AML-193 (cell line): ENCODE measurements around the gene BCL11B.
"Not testable (repeated sequence)": the region's sequence is repeated elsewhere in the genome, so short reads cannot be mapped to it uniquely, and the experiment has no call there.

Experiments used
- DNase-seq, 2 experiments: peaks; one replicate each; lab custom pipeline; 2025; lab: John Stamatoyannopoulos, UW

Gene BCL11B

DNA sequence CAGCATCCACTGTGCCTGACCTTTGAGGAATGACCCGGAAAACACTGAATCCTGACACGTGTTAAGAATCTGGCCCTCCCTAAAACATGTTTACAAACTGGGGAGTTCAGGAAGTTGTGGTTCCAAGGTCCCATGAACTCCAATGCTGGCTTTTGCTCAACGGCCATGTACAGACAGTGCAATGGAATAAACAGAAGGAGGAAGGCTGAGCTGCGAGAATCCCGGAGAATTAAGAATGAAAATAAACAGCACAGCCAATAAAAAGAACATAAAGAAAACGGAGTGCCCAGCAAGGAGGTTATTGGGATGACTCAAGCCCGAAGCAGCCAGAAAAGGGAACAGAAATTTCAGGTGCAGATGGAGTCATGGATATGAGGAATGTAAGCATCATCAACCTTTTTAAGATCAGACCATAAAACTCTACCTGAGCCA lies 32.3 kb downstream of the BCL11B start:
- DNase-seq: no peak

DNA sequence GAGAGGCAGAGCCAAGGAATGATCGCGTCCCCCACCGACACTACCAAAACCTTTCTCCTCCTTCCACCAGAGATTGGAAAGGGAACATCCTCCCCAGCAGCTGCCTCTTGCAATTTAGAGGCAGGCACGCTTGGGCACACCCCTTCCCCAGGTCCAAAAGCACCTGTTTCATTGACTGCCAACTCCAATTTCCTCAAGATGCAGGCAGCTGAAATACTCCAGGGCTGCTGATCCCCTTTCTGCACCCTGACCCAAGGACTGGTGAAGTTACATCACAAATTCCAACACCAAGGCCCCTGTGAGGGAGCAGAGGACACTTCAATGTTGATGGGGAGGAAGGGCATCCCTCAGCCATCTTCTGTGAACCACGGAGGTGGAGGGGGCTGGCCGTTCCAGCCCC lies 33.8 kb downstream of the BCL11B start:
- no peak for DNase-seq

DNA sequence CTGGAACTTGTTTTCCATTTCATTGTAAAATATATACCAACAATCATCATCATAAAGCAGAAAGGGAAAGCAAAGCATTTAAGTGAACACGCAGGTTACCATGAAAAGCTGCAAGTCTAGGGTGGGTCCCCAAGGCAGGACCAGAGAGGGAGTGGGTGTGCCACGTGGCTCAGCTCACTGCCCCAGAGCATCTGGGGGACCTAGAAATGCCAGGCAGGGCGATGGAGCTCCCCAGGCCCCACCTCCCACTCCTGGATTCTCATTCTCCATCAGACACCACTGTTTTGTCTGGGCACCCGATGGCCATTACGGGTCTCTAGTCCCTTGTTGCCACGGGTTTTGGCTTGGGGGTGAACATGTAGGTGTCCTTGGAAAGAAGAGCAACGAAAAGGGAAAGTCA lies 34.7 kb downstream of the BCL11B start:
- no peak for DNase-seq

DNA sequence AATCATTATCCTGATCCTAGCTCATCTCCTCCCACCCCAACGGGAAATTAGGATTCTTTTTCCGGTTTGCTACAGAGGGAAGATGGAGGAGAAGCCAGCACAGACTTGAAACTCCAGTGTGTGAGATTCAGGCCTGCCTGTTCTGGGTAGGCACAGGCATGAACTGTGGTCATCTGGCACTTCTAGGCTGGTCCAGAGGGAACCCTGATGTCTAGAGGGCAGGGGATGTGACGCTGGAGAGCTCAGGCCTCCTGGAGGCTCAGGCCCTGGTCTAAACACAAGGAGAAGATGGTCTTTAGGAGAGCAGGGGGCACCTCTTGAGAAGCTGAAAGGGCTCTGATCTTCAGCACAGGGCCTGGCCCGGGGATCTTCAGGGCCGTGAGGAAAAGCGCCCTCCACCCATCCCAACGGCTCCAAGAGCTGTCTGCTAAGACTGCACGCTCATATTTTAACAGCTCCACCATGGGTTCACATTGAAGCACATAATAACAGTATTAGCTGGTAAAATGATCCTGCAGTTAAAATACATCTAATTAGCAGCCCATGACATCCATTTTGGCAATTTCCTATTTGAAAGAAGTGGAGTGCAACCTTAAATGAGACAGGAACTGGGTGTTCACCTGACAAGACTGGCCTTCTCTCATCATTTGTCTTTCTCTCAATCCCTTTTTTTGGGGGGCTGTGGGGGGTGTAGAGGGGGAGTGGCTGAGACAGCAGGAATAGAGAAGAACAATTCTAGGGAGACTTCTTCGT lies 35.4 kb downstream of the BCL11B start:
- DNase-seq: no peak

DNA sequence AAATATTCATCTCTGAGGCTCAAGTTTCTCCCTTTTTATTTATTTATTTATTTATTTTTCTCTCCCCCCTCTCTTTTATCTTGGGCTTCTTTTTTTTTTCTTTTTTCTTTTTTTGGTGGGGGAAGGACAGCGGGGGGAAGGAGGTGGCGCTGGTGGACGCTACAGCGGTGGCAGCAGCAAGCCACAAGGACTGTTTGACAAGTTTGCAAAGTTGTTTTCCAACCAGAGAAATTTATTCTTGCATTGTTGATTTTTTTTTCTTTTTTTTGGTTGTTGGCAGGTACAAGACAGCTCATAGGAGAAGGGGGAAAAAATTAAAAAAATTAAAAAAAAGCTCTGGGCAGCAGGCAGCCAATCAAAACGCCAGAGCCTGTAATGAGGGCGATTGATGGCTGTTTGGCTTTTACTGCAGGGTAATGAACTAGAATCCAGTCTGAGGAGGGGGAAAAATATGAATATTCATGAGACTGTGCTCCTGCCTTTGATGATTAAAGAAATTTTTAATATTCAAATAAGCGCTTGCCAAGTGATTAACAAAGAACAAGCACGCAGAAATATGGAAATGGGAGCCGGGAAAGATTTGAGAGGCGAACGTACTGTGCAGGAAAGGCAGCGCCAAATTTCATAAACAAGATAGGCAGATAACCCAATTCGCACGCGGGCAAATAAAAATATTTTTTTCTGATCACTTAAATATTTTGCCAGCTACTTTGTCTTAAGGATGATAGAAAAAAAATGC lies 36.2 kb downstream of the BCL11B start:
- no peak for DNase-seq

DNA sequence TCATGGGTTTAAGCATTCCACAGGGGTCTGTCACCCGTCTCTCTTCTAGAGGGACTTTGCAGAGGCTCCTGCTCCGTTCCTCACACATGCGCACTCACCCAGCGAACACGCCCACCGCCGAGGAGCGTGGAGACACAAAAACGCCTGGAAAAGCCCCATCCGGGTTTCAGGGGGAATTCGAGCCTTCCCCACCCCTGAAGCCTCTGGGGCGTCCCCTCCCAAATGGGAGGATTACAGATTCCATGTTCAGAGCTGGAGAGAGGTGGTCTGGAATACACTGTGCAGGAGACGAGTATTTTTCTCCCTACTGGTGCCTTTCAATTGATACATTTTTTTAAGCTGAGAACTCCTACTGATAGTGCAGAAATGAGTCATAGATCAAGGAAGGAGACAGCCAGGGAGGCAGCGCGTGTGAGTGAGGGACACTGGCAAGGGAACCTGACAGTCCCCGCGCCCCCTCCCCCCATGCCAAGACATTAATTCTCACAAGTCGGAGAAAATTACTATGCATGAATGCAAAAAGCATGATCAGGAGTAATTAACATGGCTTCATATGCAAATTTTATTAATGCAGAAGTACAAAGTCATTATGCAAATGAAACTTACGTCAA lies 36.9 kb downstream of the BCL11B start:
- DNase-seq: no peak

DNA sequence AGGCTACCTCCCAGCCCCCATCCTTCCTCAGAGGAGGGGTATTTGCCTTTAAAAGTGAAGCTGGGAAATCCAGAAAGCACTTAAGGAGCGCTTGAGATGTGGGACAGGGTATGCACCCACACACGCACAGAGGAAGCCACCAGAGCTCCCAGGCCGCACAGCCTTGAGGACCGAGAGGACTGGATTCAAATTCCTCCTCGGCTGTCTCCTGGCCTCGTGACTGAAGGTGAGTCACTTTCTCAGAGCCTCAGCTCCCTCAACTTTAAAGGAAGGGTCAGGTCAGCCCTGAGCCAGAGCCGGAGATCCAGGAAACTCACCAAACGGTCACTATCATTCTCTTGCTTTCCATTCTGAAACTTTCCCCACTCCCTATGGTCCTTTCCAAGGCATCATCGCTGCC lies 37.6 kb downstream of the BCL11B start:
- no peak for DNase-seq

DNA sequence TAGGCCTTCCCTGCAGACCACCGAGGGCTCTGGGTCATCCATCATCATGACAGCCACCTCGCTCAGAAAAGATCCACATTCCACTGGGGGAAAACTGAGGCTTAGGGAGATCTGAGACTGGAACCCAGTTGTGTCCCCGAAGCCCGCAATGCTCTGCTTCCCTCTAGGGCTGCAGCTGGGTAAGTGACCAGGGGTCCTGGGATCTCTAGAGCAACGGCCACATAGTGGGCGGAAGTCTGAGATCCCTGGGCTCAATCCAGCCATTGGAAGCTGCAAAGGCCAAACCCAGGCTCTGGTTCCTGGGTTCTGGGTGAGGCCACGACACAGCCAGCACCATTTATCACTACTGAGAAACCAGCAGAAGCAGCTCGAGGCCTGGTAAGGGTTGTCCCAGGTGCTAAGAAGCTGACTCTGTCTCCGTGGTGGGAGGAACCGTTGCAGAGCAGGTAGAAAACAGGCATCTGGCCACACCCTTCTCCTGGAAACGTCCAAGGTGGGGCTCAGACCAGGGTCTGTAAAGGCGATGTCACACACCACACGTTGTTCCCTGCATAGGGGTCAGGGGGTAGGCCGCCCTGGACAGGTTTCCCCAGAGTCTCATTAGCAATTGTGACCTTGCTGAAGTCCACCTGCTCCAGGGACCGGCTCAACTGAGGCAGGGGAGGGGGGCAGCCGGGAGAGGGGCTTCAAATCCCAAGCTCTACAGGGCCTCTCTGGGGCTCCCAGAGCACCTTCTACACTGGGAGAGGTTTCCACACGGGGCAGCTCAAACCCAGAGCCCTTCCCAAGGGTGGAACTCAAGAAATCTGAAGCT lies 38.6 kb downstream of the BCL11B start:
- DNase-seq: no peak

DNA sequence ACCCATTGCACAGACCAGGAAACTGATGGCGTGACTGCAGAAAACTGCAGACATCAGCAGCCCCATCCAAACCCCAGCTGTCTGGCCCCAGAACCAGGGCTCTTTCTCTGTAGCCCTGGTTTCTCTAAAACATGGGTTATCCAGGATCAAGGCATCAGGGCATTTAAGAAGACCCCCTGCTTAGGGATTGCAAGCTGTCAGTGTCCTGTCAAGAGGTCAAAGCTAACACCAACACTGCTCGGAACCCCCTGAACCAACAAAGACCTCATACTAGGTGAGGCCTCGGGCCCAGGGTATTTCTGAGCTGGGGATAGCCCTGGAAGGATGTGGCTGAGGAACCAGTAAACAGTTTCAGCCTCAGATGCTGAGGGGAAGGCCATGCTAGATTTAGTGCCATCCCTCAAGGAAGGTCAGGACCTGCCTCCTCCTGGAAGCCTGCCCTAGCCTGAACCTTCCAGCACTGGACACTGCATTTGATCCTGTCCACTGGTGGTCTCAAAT lies 39.2 kb downstream of the BCL11B start:
- DNase-seq: no peak

DNA sequence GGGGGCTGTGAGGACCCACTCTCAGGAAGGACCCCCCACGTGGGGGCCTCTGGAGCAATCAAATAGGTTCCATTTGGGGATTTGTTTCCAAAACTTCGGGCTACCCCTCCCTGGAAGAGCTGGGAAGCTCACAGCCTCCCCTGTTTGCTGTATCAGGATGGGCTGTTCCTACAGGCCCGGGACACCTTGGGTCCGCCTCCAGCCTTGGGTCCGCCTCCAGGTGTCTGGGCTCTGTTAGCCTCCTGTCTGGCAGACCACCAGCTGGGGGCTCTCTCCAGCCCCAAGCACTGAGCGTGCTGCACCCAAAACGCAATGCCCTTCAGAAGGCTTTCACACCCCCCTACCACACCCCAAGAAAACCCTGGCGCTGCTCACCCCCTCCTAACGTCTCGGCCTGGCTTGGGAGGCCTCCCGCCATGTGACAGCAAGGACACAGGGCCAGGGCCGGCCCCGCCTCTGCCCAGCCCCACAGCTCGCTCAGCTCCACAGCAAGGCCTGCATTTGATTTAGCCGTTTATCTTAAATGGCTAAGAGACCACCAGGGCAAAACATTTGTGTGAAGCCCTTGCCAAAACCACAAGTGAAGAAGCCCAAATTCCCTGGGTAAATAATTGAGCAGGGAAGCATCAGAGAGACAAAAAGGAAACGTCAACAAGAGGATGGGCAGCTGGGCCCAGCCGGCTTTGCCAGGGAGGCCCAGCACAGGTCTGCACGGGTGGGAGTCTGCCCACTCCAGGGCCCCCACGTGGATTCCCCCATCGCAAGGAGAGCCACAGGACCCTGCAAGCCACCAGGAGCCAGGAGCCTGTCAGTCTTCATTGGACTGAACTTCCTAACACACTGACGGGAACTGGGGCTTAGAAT lies 39.9 kb downstream of the BCL11B start:
- no peak for DNase-seq

DNA sequence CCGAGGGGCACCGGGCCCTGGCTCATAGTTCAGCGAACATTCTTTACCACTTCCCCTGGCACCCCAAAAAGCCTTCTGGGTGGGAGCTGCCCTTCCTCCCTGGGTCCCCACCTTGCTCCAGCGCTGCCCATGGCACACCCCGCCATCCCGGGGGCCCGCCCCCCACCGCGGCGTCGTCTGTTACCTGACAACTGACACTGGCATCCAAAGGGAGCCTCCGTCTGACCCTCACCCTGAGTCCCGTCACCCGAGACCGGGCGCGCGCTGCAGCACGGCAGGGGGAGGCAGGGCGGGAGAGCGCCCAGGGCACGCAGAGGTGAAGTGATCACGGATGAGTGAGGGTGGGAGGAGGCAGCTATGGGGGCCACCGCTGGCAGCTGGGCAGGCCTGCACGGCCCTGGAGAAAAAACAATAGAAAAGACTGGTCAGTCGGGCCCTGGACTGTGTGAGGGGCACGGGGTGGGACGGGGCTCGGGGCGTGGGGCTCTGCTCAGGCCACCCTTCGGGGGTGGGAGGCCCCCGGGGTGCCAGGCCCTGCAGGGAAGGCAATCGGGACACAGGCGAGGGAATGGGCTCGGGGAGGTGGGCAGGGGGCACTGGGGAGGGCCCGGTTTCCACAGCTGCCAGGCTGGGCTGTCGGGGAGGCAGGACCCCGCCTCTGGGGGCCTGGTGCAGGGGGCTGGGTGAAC lies 40.7 kb downstream of the BCL11B start:
- DNase-seq: no peak

DNA sequence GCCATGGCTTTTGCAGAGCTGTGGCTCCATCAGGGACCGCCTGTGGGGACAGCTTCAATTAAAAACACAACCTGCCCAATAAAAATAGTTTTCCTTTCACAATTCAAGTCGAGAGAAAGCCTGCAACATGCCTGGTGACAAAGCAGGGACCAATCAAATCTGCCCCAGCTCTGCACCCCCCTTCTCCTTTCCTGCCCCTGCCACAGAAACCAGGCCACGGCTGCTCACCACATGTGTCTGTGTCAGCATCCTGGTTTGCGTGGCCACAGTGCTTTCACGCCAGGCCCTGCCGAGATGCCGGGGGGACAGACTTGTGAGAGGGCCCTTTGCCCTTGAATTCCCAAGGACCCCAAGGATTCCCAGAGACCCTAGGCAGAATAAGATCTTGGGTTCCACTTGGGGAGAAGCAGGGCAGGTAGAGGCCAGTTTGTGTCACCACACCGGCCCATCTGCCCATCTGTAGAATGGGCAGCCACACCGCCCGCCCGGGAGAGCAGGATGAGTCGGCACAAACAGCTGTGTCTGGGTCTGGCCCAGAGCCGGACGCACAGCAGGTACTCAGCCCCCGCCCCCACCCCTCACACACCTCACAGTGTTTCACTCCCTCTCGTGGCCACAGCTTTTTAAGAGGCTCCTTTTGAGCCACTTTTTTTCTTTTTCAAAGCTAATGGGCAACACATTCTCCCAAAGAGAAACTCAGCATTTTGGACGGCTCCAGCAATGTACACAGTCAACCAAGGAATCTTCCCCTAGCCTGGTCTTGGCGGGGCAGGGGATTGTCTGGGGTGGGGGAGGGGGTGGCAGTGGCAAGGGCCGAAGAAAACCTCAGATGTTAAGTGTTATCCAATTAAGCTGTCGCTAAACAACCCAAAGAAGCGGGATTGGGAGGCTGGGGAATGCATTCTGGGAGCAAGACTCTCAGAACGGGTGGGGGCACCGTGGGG lies 41.5 kb downstream of the BCL11B start:
- no peak for DNase-seq

DNA sequence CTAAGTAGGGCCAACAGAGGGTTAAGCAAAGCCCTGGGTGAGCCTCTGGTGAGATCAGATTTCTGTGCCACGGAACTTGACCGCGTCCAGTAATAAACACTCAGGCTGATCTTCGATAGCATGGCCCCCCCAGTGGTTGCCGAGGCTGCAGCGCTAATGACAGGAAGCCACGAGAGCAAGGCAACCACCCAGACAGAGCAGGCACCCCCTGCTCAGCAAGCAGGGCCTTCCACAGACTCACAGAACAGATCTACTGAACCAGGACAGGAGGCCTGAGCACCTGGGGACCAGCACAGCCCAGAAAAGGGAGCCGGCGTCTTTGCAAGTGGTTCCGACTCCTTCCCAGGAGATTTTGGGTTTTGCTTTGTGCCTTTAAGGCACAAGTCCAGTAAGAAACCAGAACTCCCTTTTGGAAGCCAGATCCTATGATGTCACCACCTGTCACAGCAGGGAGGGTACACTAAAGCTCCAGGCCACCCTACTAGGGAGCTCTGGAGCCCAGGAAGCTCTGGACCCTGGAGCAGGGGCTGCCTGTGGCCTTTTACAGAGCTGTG lies 42.3 kb downstream of the BCL11B start:
- no peak for DNase-seq

DNA sequence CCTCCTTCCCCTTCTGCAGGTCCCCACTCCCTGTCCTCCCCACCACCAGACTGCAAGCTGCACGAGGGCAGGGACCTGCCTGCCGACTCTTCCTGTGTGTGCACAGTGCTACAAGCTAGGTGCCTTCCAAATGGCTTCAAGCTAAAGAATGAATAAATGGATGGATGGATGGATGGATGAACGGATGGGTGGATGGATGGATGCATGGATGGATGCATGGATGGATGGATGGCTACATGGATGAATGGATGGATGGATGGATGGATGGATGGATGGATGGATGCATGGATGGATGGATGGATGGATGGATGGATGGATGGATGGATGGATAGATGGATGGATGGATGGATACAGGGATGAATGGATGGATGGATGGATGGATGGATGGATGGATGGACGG lies 43.2 kb downstream of the BCL11B start:
- not testable (repeated sequence) for DNase-seq

DNA sequence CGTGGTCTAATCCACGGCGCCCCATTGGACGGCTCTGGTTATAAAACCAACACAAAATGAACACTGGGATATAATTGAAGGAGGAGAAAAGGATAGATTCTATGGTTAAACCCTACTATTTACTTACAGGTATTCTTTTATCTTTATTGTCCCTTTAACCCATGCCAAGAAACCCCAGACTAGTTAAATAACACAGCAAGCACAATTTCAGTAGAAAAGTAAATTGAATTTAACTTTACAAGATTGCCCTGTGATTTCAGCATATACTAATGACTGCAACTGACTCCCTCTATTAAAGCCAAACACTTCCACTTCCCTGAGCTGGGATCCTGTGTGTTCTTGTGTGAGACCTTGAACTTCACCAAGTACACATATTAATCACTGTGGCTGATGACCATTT lies 45.3 kb downstream of the BCL11B start:
- no peak for DNase-seq

DNA sequence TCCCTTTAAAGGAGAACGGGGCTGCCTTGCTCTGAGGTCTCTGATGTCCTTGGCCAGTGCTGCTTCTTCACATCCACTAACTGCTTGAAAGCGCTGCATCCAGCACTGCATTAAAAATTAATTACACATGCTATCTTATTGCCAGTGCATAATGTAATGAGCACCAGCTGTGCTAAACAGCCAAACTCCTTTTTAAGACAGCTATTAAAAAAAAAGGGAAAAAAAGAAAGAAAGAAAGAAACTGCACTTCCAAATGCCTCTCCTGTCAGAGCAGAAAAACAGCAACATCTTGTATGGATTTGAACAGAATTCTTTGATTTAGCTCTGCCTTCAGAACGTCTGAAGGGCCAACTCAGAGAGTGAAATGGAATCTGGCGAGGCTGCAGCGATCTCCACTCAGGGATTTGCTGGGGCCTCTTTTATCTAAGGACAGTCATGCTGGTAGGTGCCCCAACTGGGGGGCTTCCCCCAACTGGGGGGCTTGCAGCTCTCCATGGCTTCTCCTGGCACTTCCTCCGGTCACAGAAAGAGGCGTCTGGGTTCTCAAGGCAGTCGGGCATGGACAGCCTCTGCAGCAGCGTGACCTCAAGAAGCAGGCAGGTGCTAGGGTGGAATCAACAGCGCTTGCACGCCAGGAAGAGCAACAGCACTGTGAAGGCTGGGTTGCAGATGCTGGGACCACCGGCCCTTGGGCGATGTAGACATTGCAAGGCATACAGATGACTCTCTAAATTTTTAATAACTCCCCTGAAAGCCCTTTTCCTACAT lies 46.4 kb downstream of the BCL11B start:
- no peak for DNase-seq

DNA sequence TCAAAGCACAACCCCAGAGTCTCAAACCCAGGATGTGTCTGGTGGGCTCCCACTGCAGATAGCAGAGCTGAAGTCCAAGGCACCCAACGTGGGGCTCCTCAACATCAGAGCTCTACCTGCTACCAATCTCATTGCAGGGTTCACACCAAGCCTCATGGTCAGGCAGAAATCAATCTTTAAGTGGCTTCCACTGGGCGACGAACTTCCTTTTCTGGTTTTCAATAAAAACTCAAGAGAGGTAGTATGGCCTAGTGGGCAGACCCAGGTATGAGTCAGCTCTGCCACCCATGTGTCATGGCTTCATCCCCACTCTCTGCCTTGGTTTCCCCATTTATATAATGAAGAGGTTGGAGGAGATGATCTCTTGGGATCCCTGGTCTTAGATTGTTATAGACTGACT lies 47.0 kb downstream of the BCL11B start:
- DNase-seq: no peak
